ENCODE results near the gene DOCK4. TPM values are rescaled to one million over a fixed set of nuclear protein-coding genes. Genes with fewer than 3 reads are reported as not detected.

DOCK4 gene
- total RNA-seq, 1 donor from 2014 or later = 0.73 TPM

DNA sequence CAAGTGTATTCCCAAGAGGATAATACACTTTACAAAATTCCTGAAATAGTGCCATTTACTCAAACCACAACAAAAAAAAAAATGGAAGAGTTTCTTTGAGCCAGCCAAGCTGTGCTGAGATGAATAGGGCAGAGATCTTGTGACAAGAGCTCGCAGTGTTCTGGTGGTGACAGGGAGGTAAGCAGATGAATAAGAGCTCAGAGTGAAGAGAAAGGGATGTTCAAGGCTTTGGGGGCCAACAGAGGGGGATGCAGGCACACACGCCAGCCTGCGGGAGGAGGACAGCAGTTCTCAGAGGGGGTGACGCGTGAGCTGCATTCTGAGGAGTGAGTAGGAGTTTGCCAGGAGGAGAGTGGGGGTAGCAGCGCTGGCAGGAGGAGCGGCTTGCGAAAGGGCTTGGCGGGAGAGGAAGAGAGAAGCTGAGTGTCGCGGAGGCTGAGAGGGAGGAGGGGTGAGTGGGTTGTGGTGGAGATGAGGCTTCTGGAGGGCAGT lies 449.5 kb downstream of the DOCK4 start:
- no peak overlapping the region for H3K27ac Mint-ChIP-seq
- DNase-seq (no peak), ATAC-seq (ENCODE audit: low read depth) (no peak)
- no peaks in the 10 kb centered on the region for H3K4me1 Mint-ChIP-seq
- H3K27me3 Mint-ChIP-seq = peaks cover 2% of the 10 kb centered on the region
- intact Hi-C loops (cut with micrococcal nuclease) = no loop called here
- ChIA-PET CTCF (no interaction called here), POLR2A (no interaction called here)
- no peak overlapping the region for H3K4me3 Mint-ChIP-seq
- H3K36me3 Mint-ChIP-seq (ENCODE audit: low read depth) = no peaks in the 10 kb centered on the region
- no peaks in the 10 kb centered on the region for H3K9me3 Mint-ChIP-seq
- TF ChIP-seq CTCF (IDR thresholded peaks at IDR 0.05) = no peak

DNA sequence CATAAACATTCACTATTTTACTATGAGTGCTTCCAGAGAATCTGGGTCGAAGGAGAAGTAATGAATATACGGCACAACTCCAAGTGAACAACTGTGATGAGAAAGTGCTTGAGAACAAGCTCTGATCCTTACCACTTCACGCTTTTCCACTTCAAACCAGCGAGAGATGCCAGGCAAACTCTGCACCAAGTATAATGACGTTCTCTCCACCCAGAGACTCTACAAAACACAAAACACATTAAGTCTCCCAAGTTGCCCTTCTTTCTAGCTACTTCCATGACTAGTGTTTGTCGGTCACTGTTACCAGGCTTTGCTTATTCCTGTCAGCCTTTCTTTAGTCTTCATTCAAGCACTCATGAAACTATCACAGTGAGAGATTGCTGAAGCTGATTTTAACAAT lies 450.8 kb downstream of the DOCK4 start:
- intact Hi-C loops (cut with micrococcal nuclease) = no loop called here
- Mint-ChIP-seq H3K4me1 (no peaks in the 10 kb centered on the region), H3K27me3 (peaks cover 5% of the 10 kb centered on the region), H3K27ac (no peak overlapping the region), H3K4me3 (no peak overlapping the region), H3K9me3 (no peaks in the 10 kb centered on the region), H3K36me3 (ENCODE audit: low read depth) (no peaks in the 10 kb centered on the region)
- ATAC-seq (ENCODE audit: low read depth) = no peak
- POLR2A ChIA-PET = no interaction called here
- no peak for TF ChIP-seq CTCF (IDR thresholded peaks at IDR 0.05)
- CTCF ChIA-PET = no interaction called here
- DNase-seq = no peak

- ATAC-seq (ENCODE audit: low read depth) (no peak), DNase-seq (no peak)
- TF ChIP-seq CTCF (IDR thresholded peaks at IDR 0.05) = no peak
- Mint-ChIP-seq H3K9me3 (no peaks in the 10 kb centered on the region), H3K27me3 (peaks cover 5% of the 10 kb centered on the region), H3K4me3 (no peak overlapping the region), H3K4me1 (no peaks in the 10 kb centered on the region), H3K36me3 (ENCODE audit: low read depth) (no peaks in the 10 kb centered on the region), H3K27ac (no peak overlapping the region)
- intact Hi-C loops (cut with micrococcal nuclease) = no loop called here
- ChIA-PET POLR2A (no interaction called here), CTCF (interaction anchor here (1.3 to 2.2 kb wide), 3 partner anchors 10 to 742 kb away, joined by 3 to 10 read pairs (median 5); no protein-coding TSS in a partner anchor)
Observed at GRCh38 chr7:111753968-111754367, 452.2 kb downstream of the DOCK4 start.

- Mint-ChIP-seq H3K27ac (no peak overlapping the region), H3K27me3 (peaks cover 5% of the 10 kb centered on the region), H3K36me3 (ENCODE audit: low read depth) (no peaks in the 10 kb centered on the region), H3K4me3 (no peak overlapping the region), H3K9me3 (no peaks in the 10 kb centered on the region), H3K4me1 (no peaks in the 10 kb centered on the region)
- ATAC-seq (ENCODE audit: low read depth) (peak; percentile 52), DNase-seq (no peak)
- TF ChIP-seq CTCF (IDR thresholded peaks at IDR 0.05) = peak; percentile 35
- ChIA-PET CTCF (interaction anchor here (0.7 to 1.2 kb wide), 3 partner anchors 41 to 1436 kb away, joined by 3 read pairs; no protein-coding TSS in a partner anchor), POLR2A (interaction anchor here (0.9 kb wide), 1 partner anchor 699 kb away, joined by 3 read pairs; no protein-coding TSS in a partner anchor)
- intact Hi-C loops (cut with micrococcal nuclease) = loop anchor here (1.0 kb wide), 2 partner anchors 659 to 744 kb away; no protein-coding TSS in a partner anchor
Observed at GRCh38 chr7:111752022-111752582, 454.1 kb downstream of the DOCK4 start.

DNA sequence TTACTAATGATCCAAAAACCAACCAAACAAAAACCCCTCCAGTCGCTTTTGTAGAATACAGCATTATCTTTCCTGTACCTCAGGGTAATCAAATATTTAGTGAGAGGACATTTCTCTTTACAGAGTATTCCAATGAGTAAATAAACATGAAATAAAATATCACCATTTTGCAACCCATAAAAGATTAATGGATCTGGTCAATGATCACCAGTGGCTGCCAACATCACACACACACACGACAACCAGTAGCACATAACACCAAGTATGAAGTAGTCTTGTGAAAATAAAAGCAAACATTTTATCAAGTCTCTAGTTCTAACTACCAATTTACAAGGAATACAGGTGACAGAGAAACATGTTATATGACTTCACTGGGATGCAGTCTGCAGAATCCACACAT lies 455.3 kb downstream of the DOCK4 start:
- DNase-seq (no peak), ATAC-seq (ENCODE audit: low read depth) (no peak)
- ChIA-PET CTCF (no interaction called here), POLR2A (no interaction called here)
- H3K36me3 Mint-ChIP-seq (ENCODE audit: low read depth) = no peaks in the 10 kb centered on the region
- no peak overlapping the region for H3K27ac Mint-ChIP-seq
- H3K9me3 Mint-ChIP-seq = no peaks in the 10 kb centered on the region
- H3K27me3 Mint-ChIP-seq = peaks cover 3% of the 10 kb centered on the region
- no peaks in the 10 kb centered on the region for H3K4me1 Mint-ChIP-seq
- TF ChIP-seq CTCF (IDR thresholded peaks at IDR 0.05) = no peak
- H3K4me3 Mint-ChIP-seq = no peak overlapping the region
- intact Hi-C loops (cut with micrococcal nuclease) = no loop called here
